NCI-H226 (cell line): Measurements from ENCODE around the gene DLST.
"Not testable (repeated sequence)": the region's sequence is repeated elsewhere in the genome, so short reads cannot be mapped to it uniquely, and the experiment has no call there.

Experiments
- DNase-seq: peaks from one replicate; pipeline ENCODE4 v3.0.0-alpha.2; 2015

DLST gene

DNA sequence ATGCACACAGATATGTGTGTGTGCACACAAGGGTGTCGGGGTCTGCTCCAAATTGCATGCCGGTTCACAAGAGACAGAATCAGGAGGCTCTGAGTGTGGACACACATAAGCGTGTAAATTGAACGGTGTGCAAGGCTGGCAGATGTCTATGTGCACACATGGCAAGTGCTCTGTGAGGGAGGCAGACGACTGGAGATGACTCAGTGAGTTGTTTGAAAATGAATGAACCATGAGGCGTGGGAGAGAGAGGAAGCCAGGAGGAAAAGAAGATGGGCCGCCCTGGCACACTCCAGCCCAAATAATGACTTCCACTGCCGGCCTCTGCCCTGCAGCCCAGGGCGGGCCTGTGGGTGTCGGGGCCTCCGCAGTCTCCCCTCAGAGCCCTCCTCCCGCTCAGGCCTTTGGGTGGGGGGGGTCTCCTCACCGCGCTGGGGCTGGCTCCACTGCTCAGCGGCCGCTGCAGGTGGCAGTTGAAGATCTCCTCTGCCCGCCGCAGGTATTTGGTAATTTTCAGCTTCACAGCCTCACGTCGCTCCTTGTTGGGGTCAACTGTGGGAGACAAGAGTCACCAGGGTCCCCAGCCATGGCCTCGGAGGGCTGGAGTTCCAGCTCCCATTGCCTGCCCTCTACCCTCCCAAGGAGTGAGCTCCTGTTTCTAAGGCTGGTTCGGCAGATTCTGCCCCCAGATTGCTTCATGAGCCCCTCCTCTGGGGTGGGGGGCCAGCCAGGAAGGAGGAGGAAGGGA, 37.9 kb downstream of the DLST start:
- DNase-seq, result peak; percentile 48

DNA sequence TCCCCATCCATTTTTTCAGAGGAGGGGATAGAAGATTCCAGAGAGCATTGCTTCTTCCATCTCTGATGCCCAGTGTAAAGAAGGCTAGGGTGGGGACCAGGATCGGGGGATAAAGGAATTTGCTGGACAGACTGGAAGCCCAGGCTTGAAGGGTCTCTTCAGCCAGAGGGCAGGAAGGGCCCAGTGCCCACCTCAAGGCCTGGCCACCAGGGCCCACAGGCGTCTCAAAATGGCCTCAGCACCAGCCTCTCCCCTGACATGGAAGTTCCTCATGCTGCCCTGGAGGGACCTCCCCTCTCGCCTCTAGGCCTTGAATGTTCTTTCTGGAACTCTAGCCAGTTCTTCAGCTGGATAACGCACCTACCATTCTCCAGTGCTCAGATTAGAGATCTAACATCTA, 38.6 kb downstream of the DLST start:
- no peak for DNase-seq

DNA sequence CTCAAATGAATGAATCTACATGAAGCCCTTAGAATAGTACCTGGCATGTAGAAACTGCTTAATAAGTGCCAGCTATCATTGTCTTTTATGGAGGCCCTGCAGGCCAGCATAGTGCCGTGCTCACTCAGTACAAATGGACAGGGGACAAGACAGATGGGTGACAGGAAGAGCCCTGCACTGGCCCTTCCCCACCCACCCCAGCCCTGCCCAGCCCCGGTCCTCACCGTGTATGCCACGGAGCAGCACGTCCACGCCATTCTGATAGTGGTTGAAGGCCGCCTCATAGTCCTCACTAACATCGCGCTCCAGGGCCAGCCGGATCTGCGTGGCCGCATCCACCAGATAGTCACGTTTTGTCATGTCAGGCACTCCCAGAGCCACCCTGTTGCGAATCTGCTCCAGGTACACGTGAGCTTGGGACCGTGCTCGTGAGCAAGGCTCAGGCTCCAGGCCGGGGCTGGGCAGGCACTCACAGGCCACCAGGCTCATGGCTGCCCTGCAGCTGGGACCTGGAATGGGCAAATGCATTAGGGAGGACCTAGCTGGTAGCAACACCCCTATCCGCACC, 39.4 kb downstream of the DLST start:
- DNase-seq, result no peak

DNA sequence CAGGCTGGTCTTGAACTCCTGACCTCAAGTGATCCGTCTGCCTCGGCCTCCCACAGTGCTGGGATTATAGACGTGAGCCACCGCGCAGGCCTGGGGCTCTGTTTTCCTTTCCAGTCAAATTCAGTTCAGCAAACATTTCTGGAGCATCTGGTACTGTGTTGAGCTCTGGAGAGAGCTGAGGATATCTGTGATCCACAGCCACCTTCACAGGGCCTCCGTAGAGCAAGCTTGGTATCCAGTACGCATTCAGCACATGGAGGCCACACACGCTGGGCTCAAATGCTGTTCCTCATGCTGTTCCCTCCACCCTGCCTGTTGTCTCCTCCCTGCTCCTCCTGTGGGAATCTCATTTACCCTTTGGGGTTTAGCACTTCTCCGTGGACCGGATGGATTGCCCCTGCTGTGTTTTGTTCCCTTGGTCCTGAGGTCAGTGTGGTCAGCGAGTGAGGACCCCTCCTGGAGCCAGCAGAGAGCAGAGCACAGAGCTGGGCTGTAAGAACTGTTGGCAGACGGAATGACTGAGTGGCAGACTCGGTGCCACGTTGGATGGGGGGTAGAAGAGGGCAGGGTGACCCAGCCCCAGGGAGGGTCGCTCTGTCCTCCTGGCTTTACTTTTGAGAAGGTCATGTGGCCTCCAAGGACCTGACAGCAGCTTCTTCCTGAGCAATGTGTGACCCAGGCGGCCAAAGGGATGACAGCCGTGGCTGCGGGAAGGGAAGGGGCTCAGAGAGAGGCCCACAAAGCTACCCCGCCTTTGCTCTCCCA, 40.5 kb downstream of the DLST start:
- DNase-seq, result no peak

DNA sequence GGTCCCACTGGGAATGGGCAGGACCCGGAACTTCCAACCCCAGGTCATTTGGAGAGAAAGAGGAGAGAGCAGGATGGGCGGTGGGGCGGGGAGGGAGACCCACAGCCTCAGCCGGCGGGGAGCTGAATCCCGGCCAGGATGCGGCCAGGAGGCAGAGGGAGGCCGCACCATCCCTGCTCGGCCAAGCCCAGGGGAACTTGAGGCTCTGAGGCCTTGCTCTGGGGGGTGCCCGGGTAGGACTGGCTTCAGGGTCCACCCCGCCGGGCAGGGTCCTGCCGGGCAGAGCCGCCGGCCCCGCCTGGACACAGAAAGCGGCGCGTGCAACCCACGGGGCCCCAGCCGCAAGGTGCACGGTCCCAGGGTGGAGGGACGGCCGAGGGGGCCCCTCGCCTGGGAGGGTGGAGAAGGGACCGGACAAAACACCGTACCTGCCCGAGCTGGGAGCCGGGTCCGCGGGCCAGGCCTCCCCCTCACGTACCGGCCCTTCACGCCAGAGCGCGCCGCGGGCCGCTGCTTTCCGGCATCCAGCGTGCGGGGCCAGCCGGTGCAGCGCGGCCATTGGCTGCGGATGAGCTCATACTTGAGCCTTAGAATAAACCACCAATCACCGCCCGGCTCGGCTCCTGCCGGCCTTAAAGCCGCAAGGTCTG, 41.2 kb downstream of the DLST start, which contains the start of gene RPS6KL1:
TSS of gene RPS6KL1 (minus strand) at position 509 of the 650 bp plus-strand sequence. CDS start 1,719 bp downstream, outside the sequence.
- peak; percentile 80 for DNase-seq

DNA sequence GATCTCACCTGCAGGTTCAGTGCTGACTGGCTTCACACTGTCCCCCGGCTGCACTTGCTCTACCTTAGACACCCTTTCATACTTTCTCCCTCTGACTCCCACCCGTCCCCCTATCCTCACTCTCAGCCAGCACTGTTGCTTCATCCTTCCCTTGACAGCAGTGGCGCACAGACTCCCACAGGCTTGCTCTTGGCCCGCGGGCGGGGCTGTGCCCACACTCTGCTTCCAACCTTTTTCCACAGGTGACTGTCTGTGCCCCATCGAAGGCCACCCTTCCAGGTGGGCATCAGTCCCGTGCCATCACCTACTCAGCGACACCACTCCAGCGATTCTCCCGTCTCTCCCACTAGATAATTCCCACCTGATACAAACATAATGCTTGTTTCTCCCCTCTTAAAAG, 42.3 kb downstream of the DLST start:
- no peak for DNase-seq

DNA sequence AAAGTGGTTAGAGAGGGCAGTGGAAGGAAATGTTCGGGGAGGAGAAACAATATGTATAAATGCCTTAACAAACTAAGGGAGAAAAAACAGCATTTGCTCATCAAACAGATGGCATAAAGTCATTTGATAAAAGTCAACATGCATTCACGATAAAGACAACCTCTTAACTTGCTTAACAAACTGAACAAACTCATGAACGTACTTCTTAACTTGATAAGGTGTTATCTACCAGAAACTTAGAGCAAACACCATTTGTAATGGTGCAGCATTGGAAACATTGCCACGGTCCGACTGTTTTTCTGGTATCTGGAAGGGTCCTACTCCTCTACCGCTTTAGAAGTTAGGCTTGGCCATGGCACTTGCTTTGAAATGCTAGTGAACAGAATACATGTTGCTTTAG, 45.5 kb downstream of the DLST start:
- DNase-seq, result no peak

DNA sequence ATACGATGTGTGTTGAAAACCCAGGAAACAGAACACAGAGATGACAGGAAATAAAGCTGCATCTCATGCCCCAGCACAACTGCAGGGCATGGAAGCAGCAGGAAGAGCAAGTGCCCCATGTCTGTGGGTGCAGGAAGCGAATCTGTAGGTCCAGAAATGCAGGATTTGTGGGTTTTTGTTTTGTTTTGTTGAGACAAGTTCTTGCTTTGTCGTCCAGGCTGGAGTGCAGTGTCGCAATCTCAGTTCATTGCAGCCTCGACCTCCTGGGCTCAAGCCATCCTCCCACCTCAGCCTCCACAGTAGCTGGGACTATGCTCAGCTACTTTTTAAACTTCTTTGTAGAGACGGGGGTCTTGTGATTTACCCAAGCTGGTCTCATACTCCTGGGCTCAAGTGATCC, 47.5 kb downstream of the DLST start:
- DNase-seq, result no peak

DNA sequence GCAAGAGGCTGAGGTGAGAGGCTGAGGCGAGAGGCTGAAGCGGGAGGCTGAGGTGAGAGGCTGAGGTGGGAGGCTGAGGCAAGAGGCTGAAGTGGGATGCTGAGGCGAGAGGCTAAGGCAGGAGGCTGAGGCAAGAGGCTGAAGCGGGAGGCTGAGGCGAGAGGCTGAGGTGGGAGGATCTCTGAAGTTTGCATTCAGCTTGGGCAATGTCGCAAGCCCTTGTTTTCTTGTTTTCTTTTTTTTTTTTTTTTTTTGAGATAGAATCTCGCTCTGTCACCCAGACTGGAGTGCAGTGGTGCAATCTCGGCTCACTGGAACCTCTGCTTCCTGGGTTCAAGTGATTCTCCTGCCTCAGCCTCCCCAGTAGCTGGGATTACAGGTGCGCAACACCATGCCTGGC, 50.0 kb downstream of the DLST start:
- not testable (repeated sequence) for DNase-seq

DNA sequence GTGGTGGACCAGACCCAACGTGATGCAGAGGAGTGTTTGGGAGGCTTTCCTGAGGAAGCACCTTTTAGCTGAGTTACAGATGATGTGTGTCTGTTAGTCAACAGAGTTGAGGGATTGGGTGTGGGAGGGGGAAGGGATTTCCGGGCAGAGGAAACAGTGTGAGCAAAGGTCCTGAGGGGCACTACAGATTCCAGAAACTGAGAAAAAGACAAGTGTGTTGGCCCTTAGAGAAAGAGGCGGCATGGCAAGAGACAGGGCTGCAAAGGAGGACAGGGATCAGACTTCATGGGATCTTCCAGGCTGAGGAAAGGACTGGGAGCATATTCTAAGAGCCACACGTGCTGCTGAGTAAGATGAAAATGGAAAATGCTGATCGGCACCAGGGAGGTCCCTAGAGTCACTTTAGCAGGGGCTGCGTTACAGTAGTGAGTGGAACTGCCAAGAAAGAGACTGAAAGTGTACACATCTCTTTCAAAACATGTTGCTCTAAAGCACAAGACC, 50.7 kb downstream of the DLST start:
- DNase-seq, result peak; percentile 8

DNA sequence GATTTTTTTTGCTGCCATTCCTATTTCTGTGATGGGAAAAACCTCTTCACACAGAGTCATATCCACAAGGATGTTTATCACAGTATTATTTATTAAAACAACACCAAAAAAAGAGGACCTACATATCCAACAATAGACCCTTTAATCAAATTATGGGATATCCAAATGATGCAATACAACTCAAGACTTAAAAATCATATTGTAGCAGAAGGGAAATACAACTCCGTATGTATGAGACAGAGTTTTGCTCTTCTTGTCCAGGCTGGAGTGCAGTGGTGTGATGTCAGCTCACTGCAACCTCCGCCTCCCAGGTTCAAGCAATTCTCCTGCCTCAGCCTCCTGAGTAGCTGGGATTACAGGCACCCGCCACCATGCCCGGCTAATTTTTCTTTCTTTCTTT, 51.2 kb downstream of the DLST start:
- not testable (repeated sequence) for DNase-seq

DNA sequence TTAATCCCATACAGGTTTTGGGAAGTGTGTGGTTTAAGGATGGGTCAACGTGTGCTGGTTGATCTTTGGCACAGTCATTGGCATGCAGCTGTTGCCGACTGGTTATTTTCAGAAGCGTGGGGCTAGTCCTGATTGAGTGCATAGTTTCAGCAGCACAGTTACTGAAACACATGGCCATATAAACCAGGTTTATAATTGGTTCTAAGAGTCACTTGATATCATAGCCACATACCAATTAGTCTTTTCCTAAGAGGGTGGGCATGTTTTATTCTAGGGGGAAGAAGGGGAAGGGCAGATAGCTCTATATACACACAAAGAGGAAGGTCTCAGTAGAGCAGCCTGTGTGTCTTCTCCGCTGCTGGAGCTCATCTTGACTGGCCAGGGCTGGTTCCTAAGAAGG, 52.3 kb downstream of the DLST start:
- DNase-seq, result no peak

DNA sequence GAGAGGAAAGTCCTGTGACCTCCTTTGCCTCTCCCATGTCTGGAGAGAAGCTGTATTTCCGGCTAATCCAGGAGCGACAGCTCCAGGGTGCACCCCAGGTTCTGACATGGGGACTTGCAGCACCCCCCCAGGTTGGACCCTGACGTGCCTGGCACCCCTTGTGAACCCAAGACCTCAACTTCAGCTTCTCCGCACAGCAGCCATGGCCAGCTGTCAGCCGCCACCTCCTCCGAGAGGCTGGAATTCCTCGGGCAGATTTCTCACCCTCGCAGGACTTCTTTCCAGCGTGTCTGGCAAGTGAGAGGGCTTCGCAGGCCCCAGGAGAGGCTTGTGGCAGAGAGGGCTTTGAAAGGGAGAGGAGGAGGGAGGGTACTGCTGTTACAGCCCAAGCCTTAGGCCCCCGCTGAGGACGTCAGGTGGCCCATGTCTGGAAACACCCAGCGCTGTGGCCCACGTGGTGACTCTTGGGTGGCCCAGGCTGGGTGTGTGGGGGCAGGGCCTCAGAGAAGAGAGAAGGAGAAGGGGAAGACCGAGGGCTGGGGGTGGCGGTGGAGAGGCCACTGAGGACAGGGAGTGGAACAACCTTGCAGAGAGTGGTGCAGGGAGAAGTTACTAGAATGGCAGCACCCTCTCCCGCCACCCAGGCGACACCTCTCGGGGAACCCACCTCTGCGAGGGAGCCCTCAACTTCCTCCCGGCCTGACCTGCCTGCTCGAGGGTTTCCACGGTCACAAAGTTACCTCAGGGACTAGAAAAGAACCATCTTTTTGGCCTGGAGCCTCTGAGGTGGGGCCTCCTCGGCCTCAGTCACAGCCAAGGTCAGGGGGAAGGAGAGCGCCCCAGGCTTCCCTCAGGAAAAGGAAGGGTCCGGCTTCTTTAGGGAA, 53.0 kb downstream of the DLST start:
- no peak for DNase-seq

DNA sequence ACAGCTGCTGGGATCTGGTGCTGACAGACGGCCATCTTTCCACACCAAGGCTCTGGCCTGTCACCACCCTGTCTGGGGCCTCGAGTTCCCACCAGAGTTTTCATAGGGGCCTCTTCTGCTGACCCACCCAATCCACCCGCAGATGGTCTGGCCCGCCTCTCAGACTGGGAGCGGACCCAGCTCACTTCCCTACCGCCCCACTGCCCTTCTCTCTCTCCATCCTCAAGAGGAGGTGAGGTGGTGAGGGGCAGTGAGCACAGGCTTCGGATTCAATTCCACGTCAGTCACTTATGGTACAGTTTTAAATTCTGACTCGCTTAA, 53.6 kb downstream of the DLST start:
- DNase-seq, result no peak

DNA sequence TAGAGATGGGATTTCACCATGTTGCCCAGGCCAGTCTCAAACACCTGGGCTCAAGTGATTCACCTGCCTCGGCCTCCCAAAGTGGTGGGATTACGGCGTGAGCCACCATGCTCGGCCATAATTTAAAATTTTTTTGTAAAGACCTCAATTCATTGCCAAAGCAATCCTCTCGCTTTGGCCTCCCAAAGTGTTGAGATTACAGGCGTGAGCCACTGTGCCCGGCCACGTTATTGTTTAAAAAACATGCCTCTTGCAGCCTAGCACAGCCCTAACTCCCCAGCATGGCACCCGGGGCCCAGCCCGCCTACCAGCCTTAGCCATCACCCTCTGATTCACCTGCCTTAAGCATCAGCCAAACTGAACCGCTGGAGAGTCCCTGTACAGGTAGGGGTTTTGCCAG, 54.4 kb downstream of the DLST start:
- no peak for DNase-seq

DNA sequence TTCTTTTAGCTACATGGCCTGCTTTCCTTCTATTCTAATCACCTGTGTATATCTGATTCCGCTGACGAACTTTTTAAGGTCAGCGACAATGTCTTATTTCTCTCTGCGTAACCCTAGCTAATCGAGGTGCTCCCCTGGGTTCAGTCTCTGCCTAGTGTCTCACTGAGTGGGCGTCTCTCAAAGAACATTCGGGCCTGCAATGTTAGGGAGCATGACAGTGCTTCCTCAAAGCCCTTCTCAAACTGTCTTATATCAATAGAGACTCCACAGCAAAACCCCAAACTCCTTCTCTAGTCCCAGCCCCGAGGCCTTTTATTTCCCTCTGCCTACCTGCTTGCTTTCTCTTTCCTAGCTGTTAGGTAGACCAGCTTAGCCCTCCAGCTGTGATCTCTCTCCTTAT, 55.0 kb downstream of the DLST start:
- no peak for DNase-seq

DNA sequence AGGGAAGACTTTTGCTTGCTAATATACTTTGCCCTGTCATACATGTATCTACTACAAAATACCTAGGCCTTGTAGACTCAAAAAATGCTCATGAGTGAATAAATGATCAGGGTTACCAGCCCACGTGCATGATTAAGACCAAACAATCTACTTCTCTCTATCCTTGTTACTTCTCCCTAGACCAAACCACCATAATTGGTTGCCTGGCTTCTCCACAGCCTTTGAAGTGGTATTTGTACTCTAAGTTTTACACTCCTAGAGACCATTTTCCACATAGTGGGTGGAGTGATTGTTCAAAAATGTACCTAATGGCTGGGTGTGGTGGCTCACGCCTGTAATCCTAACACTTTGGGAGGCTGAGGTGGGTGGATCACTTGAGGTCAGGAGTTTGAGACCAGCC, 55.5 kb downstream of the DLST start:
- DNase-seq, result no peak

DNA sequence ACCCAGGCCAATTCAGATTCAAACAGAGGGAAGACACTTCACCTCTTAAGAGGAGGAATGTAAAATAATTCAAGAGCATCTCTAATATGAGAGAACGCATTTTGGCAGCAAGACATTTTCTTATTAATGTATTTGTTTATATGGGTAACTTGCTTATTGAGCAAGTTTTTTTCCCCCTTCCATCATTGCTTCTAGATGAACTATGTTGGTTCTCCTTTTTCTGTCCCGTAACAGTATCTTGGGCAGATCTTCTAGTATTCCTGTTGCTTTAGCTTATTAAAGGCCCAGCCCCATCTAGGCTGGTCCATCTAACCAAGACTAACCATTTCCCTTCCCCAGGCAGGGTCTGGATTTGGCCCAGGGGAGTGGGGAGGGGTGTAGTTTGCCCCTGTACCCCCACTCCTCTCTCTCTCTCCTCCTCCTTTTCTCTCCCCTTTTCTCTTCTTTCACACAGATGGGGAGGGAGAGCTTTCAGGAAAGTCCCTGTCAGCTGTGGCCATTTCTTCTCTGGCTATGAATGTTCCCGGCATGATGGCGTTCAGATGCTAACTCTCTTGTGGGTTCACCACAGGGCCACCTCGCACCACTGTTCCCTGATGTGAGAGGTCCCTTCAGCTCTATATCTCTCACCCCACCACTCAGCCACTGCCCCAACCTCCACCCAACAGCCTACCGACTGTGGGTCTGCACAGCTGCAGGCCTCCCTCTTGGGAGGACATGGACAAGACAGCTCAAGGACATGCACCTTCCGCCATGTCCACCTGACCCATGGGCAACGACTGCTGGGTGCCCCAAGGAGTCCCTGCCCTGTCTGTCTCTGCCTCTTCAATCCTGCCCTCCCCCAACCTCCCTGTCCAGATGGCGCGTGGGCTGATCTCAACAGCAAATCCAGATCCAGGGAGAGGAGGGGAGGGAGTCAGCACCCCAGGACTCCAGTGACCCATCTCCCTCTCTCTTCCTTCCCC, 57.1 kb downstream of the DLST start:
- DNase-seq, result no peak

DNA sequence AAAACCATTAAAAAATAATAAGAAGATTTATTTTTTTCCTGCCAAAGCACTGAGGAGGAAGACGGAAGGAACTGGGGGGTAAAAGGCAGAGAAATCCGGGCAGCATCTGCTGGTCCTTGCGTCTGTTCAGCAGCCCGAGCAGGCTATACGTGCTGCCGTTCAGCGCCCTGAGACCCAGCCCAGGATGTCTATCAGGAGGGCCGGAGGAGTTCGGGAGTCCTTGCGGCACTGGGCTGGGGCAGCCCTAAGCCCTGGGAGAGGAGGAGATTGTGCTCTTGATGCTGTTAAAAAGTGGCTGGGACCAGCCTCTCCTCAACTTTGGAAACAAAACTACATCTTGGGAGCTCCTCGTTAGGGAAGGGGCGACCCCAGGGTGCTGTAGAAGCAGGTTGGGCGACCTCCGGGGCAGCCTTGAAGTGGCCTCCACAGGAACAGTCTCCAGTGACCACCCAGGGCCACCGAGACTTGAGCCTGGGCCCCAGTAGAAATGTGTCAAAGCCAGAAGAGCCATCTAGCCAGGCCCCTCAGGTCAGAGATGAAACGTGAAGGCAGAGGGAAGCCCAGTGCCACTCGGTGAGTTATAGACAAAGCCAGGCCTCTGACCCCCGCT, 59.3 kb downstream of the DLST start:
- no peak for DNase-seq

DNA sequence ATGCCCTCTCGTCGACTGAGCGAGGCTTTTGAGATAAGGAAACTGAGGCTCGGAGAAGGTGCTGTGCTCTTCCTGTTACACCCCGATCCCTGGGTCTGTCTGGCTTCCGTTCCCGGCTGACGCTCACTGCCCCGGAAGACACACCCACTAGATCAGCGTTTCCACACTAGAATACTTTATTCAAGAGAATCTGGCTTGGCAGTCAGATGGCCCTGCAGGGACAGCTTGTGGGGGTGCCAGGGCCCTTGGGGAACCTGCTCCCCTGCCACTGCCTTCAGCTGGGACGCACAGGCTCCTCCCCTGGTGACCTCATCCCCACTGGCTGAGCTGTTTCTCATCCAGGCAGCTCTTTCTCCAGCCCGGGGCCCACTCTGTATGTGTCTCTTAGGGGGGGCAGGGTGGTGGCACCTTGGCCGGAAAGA, 60.0 kb downstream of the DLST start:
- DNase-seq, result peak; percentile 4

DNA sequence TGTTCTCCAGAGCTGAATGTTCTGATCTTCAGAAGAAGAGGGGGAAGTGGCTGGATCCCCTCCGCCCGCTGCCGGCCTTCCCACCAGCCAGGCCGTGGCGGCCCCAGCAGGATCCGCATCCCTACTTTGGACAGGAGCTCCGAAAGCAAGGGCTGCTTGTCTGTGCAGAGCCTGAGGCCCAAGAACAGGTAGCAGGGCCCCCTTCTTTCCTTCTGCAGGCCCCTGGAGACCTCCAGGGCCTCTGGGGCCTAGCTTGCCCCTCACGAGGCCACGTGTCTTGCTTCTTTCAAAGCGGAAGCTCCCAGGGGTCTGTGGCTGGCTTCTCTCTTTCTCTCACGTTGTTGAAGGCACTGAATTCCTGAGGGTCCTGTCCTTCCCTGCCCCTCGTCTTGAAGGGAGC, 60.5 kb downstream of the DLST start:
- no peak for DNase-seq
